IPS-11a (cell line): ENCODE data around the gene UTS2.

Source experiments
- H3K4me3 ChIP-seq: one replicate; pipeline ENCODE4 v1.5.1; 2013; ENCODE audit warnings: low read depth, low read length, control low read depth

Gene UTS2

GRCh38 chr1:7863756-7864328 lies 11.0 kb upstream of the UTS2 start:
- H3K4me3 ChIP-seq: no peak overlapping the region

DNA sequence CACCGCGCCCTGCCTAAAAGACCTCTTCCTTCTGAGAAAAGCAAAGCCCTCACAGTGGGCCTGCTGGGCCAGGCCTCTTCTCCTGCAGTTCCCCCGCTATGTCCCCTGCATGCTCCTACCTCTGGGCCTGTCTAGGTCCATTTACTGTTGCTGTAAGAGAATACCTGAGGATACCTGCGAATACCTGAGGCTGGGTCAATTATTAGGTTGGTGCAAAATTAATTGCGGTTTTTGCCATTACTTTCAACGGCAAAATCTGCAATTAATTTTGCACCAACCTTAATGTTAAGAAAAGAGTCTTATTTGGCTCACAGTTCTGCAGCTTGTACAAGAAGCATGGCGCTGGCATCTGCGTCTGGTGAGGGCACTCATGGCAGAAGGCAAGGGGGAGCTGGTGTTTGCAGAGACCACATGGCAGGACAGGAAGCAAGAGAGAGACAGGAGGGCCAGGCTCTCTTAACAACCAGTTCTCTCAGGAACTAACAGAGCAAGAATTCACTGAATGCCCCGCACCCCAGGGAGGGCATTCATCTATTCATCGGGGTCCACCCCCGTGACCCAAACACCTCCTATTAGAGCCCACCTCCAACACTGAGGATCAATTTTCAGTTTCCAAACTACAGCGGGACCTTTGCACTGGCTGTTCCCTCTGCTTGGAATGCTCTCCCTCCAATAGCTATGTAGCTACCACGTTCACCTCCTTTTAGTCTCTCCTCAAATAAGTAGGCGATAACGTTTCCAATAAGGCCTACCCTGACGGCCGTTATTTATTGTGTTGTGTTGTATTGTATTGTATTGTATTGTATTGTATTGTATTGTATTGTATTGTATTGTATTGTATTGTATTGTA lies 9.6 kb upstream of the UTS2 start:
- no peak overlapping the region for H3K4me3 ChIP-seq

- H3K4me3 ChIP-seq: no peak overlapping the region
Observed at GRCh38 chr1:7861452-7861851, 8.6 kb upstream of the UTS2 start.

DNA sequence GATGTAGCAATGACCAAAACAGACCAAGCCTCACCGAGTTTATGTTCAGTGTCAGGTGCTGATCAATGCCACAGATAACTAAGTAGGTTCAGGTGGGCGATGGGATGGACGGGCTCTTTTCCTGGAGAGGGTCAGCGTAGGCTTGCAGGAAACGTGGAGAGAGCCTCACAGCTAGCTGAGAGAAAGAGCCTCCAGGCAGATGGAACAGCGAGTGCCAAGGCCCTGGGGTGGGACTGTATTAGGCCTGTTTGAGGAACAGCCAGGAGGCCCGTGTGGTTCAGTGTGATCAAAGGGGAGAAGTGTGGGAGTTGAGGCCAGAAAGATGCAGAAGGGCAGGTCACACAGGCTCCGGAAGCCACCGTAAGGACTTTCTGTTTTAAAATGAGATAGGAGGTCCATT lies 7.3 kb upstream of the UTS2 start:
- no peak overlapping the region for H3K4me3 ChIP-seq

GRCh38 chr1:7859406-7859805 lies 6.5 kb upstream of the UTS2 start:
- no peak overlapping the region for H3K4me3 ChIP-seq

- H3K4me3 ChIP-seq: no peak overlapping the region
Observed at GRCh38 chr1:7857985-7858384, 5.1 kb upstream of the UTS2 start.

DNA sequence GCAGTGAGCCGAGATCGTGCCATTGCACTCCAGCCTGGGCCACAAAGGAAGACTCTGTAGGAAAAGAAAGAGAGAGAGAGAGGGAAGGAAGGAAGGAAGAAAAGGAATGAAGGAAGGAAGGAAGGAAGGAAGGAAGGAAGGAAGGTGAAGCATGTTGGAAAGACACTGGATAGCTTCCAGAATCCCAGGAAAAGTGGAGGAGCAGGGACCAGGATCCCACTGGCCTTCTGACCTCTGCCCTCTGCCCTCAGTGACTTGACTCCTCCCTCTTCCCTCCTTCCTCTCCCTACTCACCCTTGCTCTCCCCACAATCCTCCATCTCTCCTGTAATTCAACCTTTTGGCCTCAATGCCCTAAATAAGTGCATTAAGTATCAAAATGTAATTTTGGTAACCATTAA lies 4.1 kb upstream of the UTS2 start:
- H3K4me3 ChIP-seq: no peak overlapping the region

DNA sequence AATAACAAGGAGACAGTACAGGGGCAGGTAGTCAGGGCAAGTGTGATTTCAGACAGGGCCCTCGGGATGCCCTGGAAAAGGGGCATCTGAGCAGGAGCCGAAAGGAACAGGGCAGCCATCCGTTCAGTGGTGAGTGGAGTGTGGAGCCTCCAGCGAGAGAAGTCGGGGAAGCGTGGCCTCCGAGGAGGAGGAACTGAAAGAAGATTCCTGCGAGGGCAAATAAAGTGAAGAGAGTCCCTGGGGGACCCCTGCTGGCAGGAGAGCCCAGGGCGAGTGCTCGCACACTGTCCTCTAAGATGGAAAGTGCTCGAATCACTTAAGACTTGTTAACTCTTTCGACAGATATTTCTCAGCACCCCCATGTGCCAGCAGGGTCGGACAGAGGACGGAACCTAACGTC lies 3.5 kb upstream of the UTS2 start:
- H3K4me3 ChIP-seq: no peak overlapping the region

- H3K4me3 ChIP-seq: no peak overlapping the region
Observed at GRCh38 chr1:7853684-7854026, 790 bp upstream of the UTS2 start.

- no peak overlapping the region for H3K4me3 ChIP-seq
Observed at GRCh38 chr1:7850786-7851185, 2.1 kb downstream of the UTS2 start.

DNA sequence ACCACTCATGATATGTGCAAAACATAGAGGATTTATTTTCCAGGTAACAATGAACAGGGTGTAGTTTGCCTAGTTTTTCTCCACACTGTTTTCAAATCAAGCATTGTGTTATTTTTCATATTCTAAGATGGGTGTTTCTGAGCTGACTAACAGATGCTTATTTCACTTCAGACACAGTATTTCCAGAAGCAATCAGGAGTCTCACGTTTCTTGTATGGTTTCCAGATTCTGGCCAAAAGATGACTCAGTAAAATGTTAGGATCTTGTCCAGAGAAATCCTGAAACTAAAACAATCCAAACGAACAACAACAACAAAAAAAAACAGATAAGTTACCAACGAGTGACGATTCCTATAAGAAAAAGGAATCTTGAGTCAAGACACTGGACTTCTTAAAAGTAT lies 5.3 kb downstream of the UTS2 start:
- H3K4me3 ChIP-seq: no peak overlapping the region

GRCh38 chr1:7846656-7847055 lies 6.2 kb downstream of the UTS2 start:
- H3K4me3 ChIP-seq: no peak overlapping the region

DNA sequence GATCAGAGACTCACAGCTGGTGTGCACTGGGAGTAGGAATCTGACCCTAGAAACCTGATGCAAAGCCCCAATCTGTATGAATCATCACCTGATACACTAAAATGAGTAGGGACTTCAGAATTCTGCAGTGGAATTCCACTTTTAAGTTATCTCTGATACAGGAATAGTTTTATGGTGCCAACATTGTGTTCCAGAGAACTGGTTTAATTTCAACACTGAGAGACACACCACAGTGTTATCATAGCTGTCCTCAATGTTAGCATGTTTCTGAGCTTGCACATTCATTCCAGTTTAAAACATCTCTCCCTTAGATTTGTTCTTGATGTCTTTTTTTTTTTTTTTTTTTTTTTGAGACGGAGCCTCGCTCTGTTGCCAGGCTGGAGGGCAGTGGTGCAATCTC lies 7.1 kb downstream of the UTS2 start:
- H3K4me3 ChIP-seq: no peak overlapping the region

DNA sequence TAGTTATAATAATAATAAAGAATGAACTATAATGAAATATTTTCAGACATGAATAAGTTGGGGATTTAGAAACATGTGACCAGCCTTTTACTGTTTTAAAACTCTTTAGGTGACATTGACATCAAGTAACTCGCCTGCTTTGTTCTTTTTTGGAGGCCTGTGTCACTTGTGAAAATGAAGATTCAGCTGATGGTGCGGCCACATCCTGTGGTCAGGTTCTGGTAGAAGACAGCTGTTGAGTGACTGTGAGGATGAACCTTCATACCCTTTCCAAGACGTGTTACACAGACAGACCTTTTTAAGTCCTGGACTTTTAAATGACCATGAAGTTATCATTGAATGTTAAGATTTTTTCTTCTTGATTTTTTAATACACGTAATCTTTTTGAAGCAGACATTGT lies 10.3 kb downstream of the UTS2 start:
- no peak overlapping the region for H3K4me3 ChIP-seq

DNA sequence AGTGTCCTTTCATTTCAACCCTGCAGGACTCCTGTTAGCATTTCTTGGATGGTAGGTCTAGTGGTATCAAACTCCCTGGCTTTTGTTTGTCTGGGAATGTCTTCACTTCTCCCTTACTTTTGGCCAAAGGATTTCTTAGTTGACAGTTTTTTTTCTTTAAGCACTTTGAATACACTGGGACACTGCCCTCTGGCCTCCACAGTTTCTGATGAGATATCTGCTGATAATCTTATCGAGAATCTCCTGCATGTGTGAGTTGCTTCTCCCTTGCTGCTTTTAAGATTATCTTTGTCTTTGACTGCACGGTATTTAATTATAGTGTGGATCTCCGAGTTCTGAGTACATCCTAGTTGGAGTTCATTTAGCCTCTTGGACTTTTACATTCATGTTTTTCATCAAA lies 13.3 kb downstream of the UTS2 start:
- H3K4me3 ChIP-seq: no peak overlapping the region

- H3K4me3 ChIP-seq: no peak overlapping the region
Observed at GRCh38 chr1:7838714-7839113, 14.2 kb downstream of the UTS2 start.

DNA sequence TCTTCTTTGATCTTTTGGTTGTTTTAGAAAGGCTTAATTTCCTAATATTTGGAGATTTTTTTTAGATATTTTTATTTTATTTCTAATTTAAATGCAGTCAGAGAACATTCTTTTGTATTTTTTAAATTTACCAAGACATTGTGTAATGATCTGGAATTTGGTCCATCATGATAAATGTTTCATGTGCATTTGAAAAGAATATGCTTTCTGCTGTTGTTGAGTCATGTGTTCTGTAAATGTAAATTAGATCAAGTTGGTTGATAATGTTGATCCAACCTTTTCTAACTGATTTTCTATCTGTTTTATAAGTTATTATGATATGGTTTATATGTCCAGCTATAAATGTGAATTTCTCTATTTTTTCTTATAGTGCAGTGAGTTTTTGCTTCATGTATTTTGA lies 19.8 kb downstream of the UTS2 start:
- H3K4me3 ChIP-seq: no peak overlapping the region

DNA sequence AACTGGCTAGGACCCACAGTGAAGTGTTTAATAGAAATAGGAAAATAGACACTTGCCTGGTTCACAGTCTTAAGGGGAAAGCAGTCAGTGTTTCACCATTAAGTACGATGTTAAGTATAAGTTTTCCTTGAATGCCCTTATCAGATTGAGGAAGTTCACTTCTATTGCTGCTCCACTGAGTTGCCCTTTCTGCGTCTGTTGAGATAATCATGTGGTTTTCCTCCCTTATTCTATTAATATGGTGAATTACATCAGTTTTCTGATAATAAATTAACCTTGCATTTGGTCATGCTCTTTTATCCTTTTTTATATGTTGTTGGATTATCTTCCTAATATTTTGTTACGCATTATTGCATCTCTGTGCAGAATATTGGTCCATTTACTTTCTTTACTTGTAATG lies 21.4 kb downstream of the UTS2 start:
- H3K4me3 ChIP-seq: no peak overlapping the region

DNA sequence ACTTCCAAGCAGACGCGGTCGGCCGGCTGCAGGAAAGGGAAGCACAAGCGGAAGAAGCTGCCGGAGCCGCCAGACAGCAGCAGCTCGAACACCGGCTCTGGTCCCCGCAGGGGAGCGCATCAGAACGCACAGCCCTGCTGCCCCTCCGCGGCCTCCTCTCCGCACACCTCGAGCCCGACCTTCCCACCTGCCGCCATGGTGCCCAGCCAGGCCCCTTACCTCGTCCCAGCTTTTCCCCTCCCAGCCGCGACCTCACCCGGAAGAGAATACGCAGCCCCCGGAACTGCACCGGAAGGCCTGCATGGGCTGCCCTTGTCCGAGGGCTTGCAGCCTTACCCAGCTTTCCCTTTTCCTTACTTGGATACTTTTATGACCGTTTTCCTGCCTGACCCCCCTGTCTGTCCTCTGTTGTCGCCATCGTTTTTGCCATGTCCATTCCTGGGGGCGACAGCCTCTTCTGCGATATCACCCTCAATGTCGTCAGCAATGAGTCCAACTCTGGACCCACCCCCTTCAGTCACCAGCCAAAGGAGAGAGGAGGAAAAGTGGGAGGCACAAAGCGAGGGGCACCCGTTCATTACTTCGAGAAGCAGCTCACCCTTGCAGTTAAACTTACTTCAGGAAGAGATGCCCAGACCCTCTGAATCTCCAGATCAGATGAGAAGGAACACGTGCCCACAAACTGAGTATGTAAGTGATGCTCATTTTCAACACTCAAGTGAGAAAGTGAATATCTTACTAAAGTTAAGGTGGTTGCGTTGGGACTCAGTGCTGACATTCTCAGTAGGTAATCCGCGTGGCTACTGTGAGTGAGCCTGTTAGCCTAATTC lies 25.5 kb downstream of the UTS2 start:
- H3K4me3 ChIP-seq: peak overlapping the region; percentile 35

- H3K4me3 ChIP-seq: peak overlapping the region; percentile 35
Observed at GRCh38 chr1:7826363-7826762, 26.5 kb downstream of the UTS2 start.

DNA sequence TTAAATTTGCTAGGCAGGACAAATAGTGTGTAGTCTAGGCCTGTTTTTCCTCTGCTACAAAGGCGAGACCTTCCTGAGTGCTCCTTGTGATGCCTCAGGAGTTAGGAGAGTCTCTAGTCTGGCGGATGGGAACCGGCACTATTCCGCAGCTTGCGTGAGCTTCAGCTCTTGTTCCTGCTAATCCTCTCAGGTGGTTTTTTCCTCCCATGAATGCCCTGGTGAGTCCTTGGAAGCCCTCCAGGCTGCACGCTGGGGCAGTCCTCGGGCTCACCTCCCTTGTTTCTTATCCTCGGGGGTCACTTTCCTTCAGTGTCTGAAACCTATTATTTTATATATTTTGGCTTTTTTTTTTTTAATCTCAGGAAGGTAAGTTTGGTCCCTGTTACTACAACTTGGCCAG lies 28.2 kb downstream of the UTS2 start:
- no peak overlapping the region for H3K4me3 ChIP-seq

DNA sequence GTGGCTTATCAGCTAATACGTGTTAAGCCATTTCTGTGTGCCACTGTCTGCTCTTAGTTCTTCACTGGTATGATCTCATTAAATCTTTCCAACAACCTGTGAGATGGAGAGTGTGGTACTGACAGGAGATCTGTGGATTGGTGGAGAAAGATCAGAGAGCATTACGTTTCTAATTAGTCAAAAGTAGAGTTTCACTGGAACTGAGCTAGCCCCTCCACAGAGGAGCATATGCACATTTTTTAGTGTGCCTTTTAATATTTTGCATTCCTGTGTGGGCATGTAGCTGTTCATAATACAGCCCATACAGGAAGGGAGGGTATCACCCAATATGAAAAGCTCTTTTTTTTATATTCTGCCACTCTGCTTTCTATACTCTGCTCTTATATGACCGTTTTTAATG lies 31.6 kb downstream of the UTS2 start:
- no peak overlapping the region for H3K4me3 ChIP-seq
